ENCODE data around the gene TOMM40L.

TOMM40L gene

GRCh38 chr1:161266836-161267235 lies 41.0 kb downstream of the TOMM40L start:
- ChIA-PET CTCF (interaction anchor here (1.1 to 1.8 kb wide), 4 partner anchors 11 to 41 kb away, joined by 3 to 4 read pairs (median 4); partner anchors contain the start of gene TOMM40L), POLR2A (no interaction called here)
- DNase-seq (ENCODE audit: extremely low spot score) = no peak
- TF ChIP-seq, protein P1, sequence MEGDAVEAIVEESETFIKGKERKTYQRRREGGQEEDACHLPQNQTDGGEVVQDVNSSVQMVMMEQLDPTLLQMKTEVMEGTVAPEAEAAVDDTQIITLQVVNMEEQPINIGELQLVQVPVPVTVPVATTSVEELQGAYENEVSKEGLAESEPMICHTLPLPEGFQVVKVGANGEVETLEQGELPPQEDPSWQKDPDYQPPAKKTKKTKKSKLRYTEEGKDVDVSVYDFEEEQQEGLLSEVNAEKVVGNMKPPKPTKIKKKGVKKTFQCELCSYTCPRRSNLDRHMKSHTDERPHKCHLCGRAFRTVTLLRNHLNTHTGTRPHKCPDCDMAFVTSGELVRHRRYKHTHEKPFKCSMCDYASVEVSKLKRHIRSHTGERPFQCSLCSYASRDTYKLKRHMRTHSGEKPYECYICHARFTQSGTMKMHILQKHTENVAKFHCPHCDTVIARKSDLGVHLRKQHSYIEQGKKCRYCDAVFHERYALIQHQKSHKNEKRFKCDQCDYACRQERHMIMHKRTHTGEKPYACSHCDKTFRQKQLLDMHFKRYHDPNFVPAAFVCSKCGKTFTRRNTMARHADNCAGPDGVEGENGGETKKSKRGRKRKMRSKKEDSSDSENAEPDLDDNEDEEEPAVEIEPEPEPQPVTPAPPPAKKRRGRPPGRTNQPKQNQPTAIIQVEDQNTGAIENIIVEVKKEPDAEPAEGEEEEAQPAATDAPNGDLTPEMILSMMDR (IDR thresholded peaks at IDR 0.05; ENCODE audit: control extremely low read depth, extremely low read depth, low read depth, missing control alignments) = no peak

- TF ChIP-seq, protein P1 (IDR thresholded peaks at IDR 0.05; ENCODE audit: control extremely low read depth, extremely low read depth, low read depth, missing control alignments) = no peak
- POLR2A ChIA-PET = no interaction called here
- no peak for DNase-seq (ENCODE audit: extremely low spot score)
- CTCF ChIA-PET = interaction anchor here (1.1 kb wide), 1 partner anchor 37 kb away, joined by 3 read pairs; no protein-coding TSS in a partner anchor
These were observed 41.5 kb downstream of the TOMM40L start for GRCh38 chr1:161267321-161267720.

DNA sequence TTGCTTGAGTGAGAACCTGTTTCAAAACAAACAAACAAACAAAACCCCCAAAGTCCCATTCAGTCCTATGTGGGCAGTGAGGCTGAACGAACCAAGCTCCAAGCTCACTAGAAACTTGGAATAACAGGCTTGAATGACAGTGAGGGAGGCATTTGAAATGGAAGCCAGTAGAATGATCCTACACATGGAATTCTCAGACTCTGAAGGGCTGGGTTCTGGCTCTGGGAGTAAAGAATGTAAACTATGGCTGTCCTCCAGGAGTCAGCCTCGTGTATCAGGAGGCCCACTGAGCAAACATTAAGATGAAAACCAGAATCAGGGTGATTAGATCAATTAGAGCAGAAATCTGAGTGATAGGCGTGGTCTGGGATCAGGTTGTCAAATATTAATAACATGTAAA lies 47.5 kb downstream of the TOMM40L start:
- DNase-seq (ENCODE audit: extremely low spot score) = no peak
- ChIA-PET POLR2A (no interaction called here), CTCF (interaction anchor here (0.9 to 3.1 kb wide), 3 partner anchors 18 to 46 kb away, joined by 3 to 18 read pairs (median 3); no protein-coding TSS in a partner anchor)
- TF ChIP-seq, protein P1 (IDR thresholded peaks at IDR 0.05; ENCODE audit: control extremely low read depth, extremely low read depth, low read depth, missing control alignments) = no peak

- ChIA-PET POLR2A (no interaction called here), CTCF (interaction anchor here (1.2 to 3.1 kb wide), 3 partner anchors 16 to 19 kb away, joined by 3 to 18 read pairs (median 4); no protein-coding TSS in a partner anchor)
- DNase-seq (ENCODE audit: extremely low spot score) = no peak
- TF ChIP-seq, protein P1 (IDR thresholded peaks at IDR 0.05; ENCODE audit: control extremely low read depth, extremely low read depth, low read depth, missing control alignments) = no peak
These were observed 49.0 kb downstream of the TOMM40L start for GRCh38 chr1:161274874-161275273.
